OCI-LY7 (cell line): ENCODE data around the gene CCDC89. TPM values are rescaled to one million over a fixed set of nuclear protein-coding genes. Genes with fewer than 3 reads are reported as not detected.
"Not testable (repeated sequence)": the region's sequence is repeated elsewhere in the genome, so short reads cannot be mapped to it uniquely, and the experiment has no call there.

Experiments
- BruUV-seq: library from RNA; stranded (reverse); fragments of 400-500 nt; replicated peaks from 2 replicates; lab custom pipeline; 2021; lab: Mats Ljungman, UMichigan
- CTCF ChIA-PET: fragments of 300-600 bp; sonication (Branson Sonifier 250); formaldehyde crosslinking; loops from one replicate; lab custom pipeline; 2022; ENCODE audit warnings: antibody characterized with exemption; ENCODE audit not compliant: unreplicated experiment; lab: Charles Lee
- POLR2A ChIA-PET: fragments of 300-600 bp; sonication (Branson Sonifier 250); formaldehyde crosslinking; loops from one replicate; lab custom pipeline; 2022; ENCODE audit warnings: antibody characterized with exemption; lab: Charles Lee
- DNase-seq: peaks from one replicate; pipeline ENCODE4 v3.0.0-alpha.2; 2015; ENCODE audit warnings: low spot score
- H2AFZ ChIP-seq: fragments of 200-600 bp; sonication (generic), shearing (Covaris generic); 2 replicates; pipeline ENCODE4 v1.6.1; 2014; ENCODE audit warnings: mild to moderate bottlenecking, antibody characterized with exemption, low read length, moderate library complexity
- H3K27ac ChIP-seq: fragments of 200-600 bp; sonication (generic); 2 replicates; pipeline ENCODE4 v1.5.1; 2014; ENCODE audit warnings: mixed run types, low read depth, mild to moderate bottlenecking, moderate library complexity, low read length, inconsistent platforms; ENCODE audit not compliant: poor library complexity, severe bottlenecking
- H3K36me3 ChIP-seq: fragments of 200-600 bp; sonication (generic); 2 replicates; pipeline ENCODE4 v1.6.1; 2014; ENCODE audit warnings: mild to moderate bottlenecking, antibody characterized with exemption, low read length, moderate library complexity, mixed read lengths; ENCODE audit not compliant: insufficient read depth
- H3K4me1 ChIP-seq: fragments of 200-600 bp; sonication (generic); 2 replicates; pipeline ENCODE4 v1.5.1; 2014; ENCODE audit warnings: mild to moderate bottlenecking, low read length; ENCODE audit not compliant: insufficient read depth, poor library complexity, severe bottlenecking
- H3K4me2 ChIP-seq: fragments of 200-600 bp; sonication (generic); 2 replicates; pipeline ENCODE4 v1.6.1; 2014; ENCODE audit warnings: mild to moderate bottlenecking, low read length
- H3K4me3 ChIP-seq: fragments of 200-600 bp; sonication (generic); 2 replicates; pipeline ENCODE4 v1.5.1; 2014; ENCODE audit warnings: mild to moderate bottlenecking, low read depth, low read length; ENCODE audit not compliant: poor library complexity, severe bottlenecking
- H3K79me2 ChIP-seq: fragments of 200-600 bp; sonication (generic); 2 replicates; pipeline ENCODE4 v1.6.1; 2016; ENCODE audit warnings: low read depth, mild to moderate bottlenecking, low read length, moderate library complexity, mixed read lengths; ENCODE audit not compliant: insufficient read depth
- H3K9me2 ChIP-seq: fragments of 200-600 bp; sonication (generic); 2 replicates; pipeline ENCODE4 v1.6.1; 2016; ENCODE audit warnings: mild to moderate bottlenecking, low read length, mixed read lengths; ENCODE audit not compliant: insufficient read depth
- H3K9me3 ChIP-seq: fragments of 200-600 bp; sonication (generic); 2 replicates; pipeline ENCODE4 v1.6.1; 2014; ENCODE audit warnings: mild to moderate bottlenecking, mixed run types, low read length, mixed read lengths
- H4K20me1 ChIP-seq: fragments of 200-600 bp; sonication (generic); 2 replicates; pipeline ENCODE4 v1.6.1; 2014; ENCODE audit warnings: mild to moderate bottlenecking, antibody characterized with exemption, low read length, moderate library complexity, mixed read lengths; ENCODE audit not compliant: insufficient read depth
- EZH2phosphoT487 ChIP-seq: fragments of 200-600 bp; sonication (generic); IDR thresholded peaks from 2 replicates; pipeline ENCODE4 v1.6.1; 2018; ENCODE audit warnings: low read depth, borderline replicate concordance, mild to moderate bottlenecking, mixed run types, antibody characterized with exemption, low read length, moderate library complexity, mixed read lengths
- intact Hi-C: fragments of 100-400 bp; cut with micrococcal nuclease; formaldehyde crosslinking; loops from one replicate; pipeline ENCODE4 v1.10.0; 2022; ENCODE audit not compliant: unreplicated experiment
- total RNA-seq, 2 experiments: library from RNA; depleted of rRNA in 1 of 2; stranded (reverse); fragments of >200 nt in 1 of 2; shearing (Covaris generic) in 1 of 2; gene quantifications; 2 replicates each; pipeline ENCODE4 v1.2.3, GENCODE V29; 2014 to 2022
- TF ChIP-seq, protein P1 (sequence below): fragments of 200-600 bp; sonication (generic); conservative IDR thresholded peaks from 2 replicates; pipeline ENCODE4 v1.5.1; 2014; ENCODE audit warnings: mild to moderate bottlenecking, antibody characterized with exemption, low read length, moderate library complexity, mixed read lengths

Gene CCDC89
- total RNA-seq, 2 experiments from 2014 or later = 0.23 TPM; not detected in 1

DNA sequence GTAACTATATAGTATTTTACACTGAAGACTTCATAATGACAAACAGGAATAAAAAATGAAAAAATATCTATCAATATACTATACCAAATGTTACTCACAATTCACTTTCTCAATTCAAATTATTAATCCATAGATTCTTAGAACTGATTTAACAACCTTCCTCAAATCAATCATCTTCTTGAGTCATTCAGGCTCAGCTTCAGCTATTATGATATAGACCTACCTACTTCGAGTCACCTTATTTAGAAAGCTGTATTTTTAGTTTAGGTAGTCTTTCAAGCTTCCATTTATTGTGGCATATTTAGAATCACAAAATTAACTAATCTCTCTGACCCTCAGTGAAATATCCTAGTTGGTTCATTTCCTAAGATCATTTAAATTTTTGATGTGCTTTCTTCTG, 29.2 kb downstream of the CCDC89 start:
- Histone ChIP-seq H3K9me3 (no peaks in the 10 kb centered on the region), H3K36me3 (peaks cover 90% of the 10 kb centered on the region), H4K20me1 (peaks cover 60% of the 10 kb centered on the region), H3K79me2 (peaks cover 68% of the 10 kb centered on the region), H3K9me2 (no peaks in the 10 kb centered on the region), H3K27ac (no peak overlapping the region), H3K4me2 (no peak overlapping the region), H3K4me3 (no peak overlapping the region), H3K4me1 (peaks cover 26% of the 10 kb centered on the region), H2AFZ (no peak overlapping the region)
- no peak for DNase-seq
- intact Hi-C loops = no loop called here
- CTCF ChIA-PET = interaction anchor here (1.0 kb wide), 1 partner anchor 9 kb away, joined by 4 read pairs; the partner anchor contains the start of gene TMEM126A
- POLR2A ChIA-PET = interaction anchor here (1.3 to 6.8 kb wide), 3 partner anchors 9 to 355 kb away, joined by 3 to 94 read pairs (median 4); partner anchors contain the start of gene TMEM126A
- TF ChIP-seq, protein P1, sequence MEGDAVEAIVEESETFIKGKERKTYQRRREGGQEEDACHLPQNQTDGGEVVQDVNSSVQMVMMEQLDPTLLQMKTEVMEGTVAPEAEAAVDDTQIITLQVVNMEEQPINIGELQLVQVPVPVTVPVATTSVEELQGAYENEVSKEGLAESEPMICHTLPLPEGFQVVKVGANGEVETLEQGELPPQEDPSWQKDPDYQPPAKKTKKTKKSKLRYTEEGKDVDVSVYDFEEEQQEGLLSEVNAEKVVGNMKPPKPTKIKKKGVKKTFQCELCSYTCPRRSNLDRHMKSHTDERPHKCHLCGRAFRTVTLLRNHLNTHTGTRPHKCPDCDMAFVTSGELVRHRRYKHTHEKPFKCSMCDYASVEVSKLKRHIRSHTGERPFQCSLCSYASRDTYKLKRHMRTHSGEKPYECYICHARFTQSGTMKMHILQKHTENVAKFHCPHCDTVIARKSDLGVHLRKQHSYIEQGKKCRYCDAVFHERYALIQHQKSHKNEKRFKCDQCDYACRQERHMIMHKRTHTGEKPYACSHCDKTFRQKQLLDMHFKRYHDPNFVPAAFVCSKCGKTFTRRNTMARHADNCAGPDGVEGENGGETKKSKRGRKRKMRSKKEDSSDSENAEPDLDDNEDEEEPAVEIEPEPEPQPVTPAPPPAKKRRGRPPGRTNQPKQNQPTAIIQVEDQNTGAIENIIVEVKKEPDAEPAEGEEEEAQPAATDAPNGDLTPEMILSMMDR = no peak
- no peak for TF ChIP-seq EZH2phosphoT487
- no TSS peak for BruUV-seq

DNA sequence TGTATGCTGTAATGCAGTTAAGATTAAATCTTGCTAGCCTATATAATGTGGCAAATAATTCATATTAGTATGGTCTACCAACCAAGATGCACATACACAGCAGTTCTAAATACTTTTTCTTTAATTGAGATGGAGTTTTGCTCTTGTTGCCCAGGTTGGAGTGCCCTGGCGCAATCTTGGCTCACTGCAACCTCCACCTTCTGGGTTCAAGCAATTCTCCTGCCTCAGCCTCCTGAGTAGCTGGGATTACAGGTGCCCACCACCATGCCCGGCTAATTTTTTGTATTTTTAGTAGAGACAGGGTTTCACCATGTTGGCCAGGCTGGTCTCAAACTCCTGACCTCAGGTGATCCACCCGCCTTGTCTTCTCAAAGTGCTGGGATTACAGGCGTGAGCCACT, 31.7 kb downstream of the CCDC89 start:
- POLR2A ChIA-PET, H3K4me1 ChIP-seq, intact Hi-C loops, DNase-seq, H2AFZ ChIP-seq, H3K4me2 ChIP-seq, BruUV-seq, H3K9me3 ChIP-seq, H3K4me3 ChIP-seq, H3K9me2 ChIP-seq, CTCF ChIA-PET, H3K27ac ChIP-seq: not testable (repeated sequence)
- peaks cover 53% of the 10 kb centered on the region for H3K79me2 ChIP-seq
- H3K36me3 ChIP-seq = peaks cover 79% of the 10 kb centered on the region
- H4K20me1 ChIP-seq = peaks cover 37% of the 10 kb centered on the region

DNA sequence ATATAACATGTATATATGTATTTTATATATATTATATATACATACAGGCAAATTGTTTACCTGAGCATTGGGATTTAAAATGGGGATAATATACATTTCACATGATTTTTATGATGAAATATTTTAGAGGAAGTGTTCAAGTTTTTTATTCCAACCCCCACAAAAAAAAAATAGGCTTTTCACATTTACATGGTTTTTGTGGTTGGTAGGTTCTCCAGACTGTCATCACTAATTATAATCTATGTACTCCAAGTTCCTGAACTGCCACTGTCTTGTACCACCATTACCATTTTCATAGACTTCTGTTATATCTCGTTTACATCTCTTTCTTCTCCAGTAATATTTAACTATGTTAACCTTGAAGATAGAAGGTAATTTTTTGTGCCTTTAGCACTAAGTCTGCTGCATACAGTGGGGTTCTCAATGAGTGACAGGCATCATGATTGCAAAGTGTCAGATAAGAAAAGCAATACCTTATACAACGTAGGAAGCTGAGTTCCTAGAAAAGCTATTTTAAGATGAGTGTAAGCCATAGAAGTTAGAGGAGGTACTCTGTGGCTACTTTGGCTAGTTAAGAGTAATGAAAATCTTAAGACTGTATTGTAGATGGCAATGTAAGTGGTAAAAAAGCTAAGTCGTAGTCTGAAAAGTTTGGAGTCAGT, 33.1 kb downstream of the CCDC89 start:
- no peak overlapping the region for H3K4me2 ChIP-seq
- peaks cover 16% of the 10 kb centered on the region for H3K4me1 ChIP-seq
- H3K79me2 ChIP-seq = peaks cover 51% of the 10 kb centered on the region
- no peak overlapping the region for H3K4me3 ChIP-seq
- DNase-seq = no peak
- CTCF ChIA-PET = no interaction called here
- no peak overlapping the region for H2AFZ ChIP-seq
- peaks cover 64% of the 10 kb centered on the region for H3K36me3 ChIP-seq
- H3K27ac ChIP-seq = no peak overlapping the region
- H4K20me1 ChIP-seq = peaks cover 25% of the 10 kb centered on the region
- POLR2A ChIA-PET = no interaction called here
- TF ChIP-seq, protein P1 = no peak
- no peak for TF ChIP-seq EZH2phosphoT487
- H3K9me3 ChIP-seq = no peaks in the 10 kb centered on the region
- no peaks in the 10 kb centered on the region for H3K9me2 ChIP-seq
- no TSS peak for BruUV-seq
- intact Hi-C loops = no loop called here
